ENCODE measurements around the gene DNAI4. TPM values are rescaled to one million over a fixed set of nuclear protein-coding genes. Genes with fewer than 3 reads are reported as not detected.
"Not testable (repeated sequence)": the region's sequence is repeated elsewhere in the genome, so short reads cannot be mapped to it uniquely, and the experiment has no call there.

The DNAI4 gene
- total RNA-seq, 2 donors from 2014 or later: 1.9 to 5.9 TPM

DNA sequence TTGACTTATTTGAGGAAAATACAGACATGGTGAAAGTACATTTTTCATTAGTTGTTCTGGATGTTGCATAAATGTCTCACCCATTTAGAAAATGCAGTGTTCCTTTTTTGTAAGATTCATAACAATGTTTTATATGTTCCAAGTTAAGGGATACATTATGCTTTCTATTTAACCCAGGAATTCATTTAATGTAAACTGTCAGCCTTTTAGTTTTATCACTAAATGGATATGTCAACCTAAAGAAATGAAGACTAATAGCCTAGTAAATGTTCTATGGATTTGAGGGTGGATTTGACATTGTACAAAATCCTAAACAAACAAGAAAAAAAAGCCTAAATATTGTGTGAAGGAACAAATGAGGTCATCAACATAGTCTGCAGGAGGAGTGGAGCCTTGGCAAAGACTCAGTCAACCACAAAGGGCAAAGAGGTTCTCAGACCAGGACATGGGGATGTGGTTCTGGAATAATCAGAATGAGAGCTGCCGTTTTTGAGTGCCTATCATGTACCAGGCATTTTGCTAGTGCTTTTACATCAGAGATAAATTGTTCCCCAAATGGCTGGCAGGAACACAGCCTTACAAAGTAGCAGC is 114.8 kb downstream of the DNAI4 start:
- TF ChIP-seq, protein P1, sequence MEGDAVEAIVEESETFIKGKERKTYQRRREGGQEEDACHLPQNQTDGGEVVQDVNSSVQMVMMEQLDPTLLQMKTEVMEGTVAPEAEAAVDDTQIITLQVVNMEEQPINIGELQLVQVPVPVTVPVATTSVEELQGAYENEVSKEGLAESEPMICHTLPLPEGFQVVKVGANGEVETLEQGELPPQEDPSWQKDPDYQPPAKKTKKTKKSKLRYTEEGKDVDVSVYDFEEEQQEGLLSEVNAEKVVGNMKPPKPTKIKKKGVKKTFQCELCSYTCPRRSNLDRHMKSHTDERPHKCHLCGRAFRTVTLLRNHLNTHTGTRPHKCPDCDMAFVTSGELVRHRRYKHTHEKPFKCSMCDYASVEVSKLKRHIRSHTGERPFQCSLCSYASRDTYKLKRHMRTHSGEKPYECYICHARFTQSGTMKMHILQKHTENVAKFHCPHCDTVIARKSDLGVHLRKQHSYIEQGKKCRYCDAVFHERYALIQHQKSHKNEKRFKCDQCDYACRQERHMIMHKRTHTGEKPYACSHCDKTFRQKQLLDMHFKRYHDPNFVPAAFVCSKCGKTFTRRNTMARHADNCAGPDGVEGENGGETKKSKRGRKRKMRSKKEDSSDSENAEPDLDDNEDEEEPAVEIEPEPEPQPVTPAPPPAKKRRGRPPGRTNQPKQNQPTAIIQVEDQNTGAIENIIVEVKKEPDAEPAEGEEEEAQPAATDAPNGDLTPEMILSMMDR (IDR thresholded peaks at IDR 0.05): no peak
- H3K27ac ChIP-seq: no peak overlapping the region
- no peak overlapping the region for H3K4me3 ChIP-seq
- DNase-seq (ENCODE audit: low spot score): no peak
- no peak for ATAC-seq (ENCODE audit: insufficient number of reproducible peaks, low FRiP score, low read depth)
- H3K27me3 ChIP-seq (replicated peaks; ENCODE audit: insufficient read depth): no peaks in the 10 kb centered on the region
- no peaks in the 10 kb centered on the region for H3K36me3 ChIP-seq
- no peaks in the 10 kb centered on the region for H3K4me1 ChIP-seq (ENCODE audit: control insufficient read depth in 1 of 2, low read depth in 2 of 2)
- H3K9me3 ChIP-seq: no peaks in the 10 kb centered on the region

DNA sequence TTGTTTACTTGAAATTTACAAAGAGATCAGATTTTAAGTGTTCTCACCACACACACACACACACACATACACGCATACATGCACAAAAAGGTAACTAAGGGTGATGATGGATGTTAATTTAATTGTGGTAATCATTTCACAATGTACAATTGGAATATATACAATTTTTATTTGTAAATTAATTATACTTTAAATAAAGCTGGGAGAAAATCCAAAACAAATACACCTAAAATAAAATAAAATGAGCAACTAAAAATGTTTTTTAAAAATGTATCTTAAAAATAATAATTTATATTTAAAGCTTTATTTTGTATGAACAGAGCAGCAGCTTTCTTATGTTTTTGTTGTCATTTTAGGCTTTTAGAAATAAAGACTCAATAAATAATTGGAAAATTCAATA is 115.4 kb downstream of the DNAI4 start:
- TF ChIP-seq, protein P1 (IDR thresholded peaks at IDR 0.05): no peak
- DNase-seq (ENCODE audit: low spot score): no peak
- Histone ChIP-seq H3K27me3 (replicated peaks; ENCODE audit: insufficient read depth) (no peaks in the 10 kb centered on the region), H3K36me3 (no peaks in the 10 kb centered on the region), H3K4me1 (ENCODE audit: control insufficient read depth in 1 of 2, low read depth in 2 of 2) (no peaks in the 10 kb centered on the region), H3K27ac (no peak overlapping the region), H3K4me3 (no peak overlapping the region), H3K9me3 (no peaks in the 10 kb centered on the region)
- ATAC-seq (ENCODE audit: insufficient number of reproducible peaks, low FRiP score, low read depth): no peak

DNA sequence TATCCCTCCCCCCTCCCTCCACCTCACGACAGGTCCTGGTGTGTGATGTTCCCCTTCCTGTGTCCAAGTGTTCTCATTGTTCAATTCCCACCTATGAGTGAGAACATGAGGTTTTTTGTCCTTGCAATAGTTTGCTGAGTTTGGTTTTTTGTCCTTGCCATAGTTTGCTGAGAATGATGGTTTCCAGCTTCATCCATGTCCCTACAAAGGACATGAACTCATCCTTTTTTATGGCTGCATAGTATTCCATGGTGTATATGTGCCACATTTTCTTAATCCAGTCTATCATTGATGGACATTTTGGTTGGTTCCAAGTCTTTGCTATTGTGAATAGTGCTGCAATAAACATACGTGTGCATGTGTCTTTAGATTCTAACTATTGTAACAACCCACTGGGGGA is 128.8 kb downstream of the DNAI4 start:
- not testable (repeated sequence) for H3K4me3 ChIP-seq; H3K36me3 ChIP-seq; H3K27me3 ChIP-seq (replicated peaks; ENCODE audit: insufficient read depth); H3K27ac ChIP-seq; DNase-seq (ENCODE audit: low spot score); H3K4me1 ChIP-seq (ENCODE audit: control insufficient read depth in 1 of 2, low read depth in 2 of 2); ATAC-seq (ENCODE audit: insufficient number of reproducible peaks, low FRiP score, low read depth); H3K9me3 ChIP-seq

DNA sequence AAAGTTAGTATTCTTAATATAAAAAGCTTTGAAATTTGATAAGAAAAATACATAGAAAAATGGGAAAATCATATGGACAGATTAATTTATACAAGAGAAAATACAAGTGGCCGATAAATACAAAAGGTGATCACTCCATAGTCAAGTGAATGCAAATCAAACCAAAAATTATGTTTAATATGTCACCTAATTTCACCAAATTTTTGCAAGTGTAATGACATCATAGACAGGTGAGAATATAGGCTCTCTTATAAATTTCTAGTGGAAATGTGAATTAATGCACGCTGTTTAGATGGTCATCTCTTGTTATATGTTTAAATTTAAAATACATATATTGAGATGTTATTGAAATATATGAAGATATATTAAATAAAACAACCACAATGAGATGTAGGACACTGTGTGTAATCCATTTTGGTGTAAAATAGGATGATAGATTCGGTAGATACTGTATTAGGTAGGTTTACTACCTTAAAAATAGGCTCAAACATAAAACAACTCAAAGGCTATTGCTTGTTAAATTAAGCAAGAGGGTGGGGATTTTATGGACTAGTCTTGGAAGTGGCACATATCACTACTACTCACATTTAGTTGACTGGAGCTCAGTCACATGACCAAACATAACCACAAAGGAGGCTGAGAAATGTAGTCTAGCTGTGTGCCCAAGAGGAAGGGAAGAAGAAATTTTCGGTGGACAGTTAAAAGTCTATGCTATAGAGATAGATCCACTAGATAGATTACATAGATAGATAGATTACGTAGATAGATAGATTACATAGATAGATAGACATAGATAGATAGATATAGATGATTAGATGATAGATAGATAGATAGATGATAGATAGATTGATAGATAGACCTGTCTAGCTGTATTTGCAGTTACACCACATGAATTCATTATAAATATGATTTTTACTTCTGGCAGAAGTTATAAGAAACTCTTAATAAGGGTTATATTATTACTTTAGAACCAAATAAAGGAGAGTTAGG is 132.7 kb downstream of the DNAI4 start:
- H3K4me1 ChIP-seq (ENCODE audit: control insufficient read depth in 1 of 2, low read depth in 2 of 2): no peaks in the 10 kb centered on the region
- H3K36me3 ChIP-seq: no peaks in the 10 kb centered on the region
- no peak for ATAC-seq (ENCODE audit: insufficient number of reproducible peaks, low FRiP score, low read depth)
- no peaks in the 10 kb centered on the region for H3K9me3 ChIP-seq
- TF ChIP-seq, protein P1 (IDR thresholded peaks at IDR 0.05): no peak
- H3K27ac ChIP-seq: no peak overlapping the region
- DNase-seq (ENCODE audit: low spot score): no peak
- no peak overlapping the region for H3K4me3 ChIP-seq
- H3K27me3 ChIP-seq (replicated peaks; ENCODE audit: insufficient read depth): no peaks in the 10 kb centered on the region

DNA sequence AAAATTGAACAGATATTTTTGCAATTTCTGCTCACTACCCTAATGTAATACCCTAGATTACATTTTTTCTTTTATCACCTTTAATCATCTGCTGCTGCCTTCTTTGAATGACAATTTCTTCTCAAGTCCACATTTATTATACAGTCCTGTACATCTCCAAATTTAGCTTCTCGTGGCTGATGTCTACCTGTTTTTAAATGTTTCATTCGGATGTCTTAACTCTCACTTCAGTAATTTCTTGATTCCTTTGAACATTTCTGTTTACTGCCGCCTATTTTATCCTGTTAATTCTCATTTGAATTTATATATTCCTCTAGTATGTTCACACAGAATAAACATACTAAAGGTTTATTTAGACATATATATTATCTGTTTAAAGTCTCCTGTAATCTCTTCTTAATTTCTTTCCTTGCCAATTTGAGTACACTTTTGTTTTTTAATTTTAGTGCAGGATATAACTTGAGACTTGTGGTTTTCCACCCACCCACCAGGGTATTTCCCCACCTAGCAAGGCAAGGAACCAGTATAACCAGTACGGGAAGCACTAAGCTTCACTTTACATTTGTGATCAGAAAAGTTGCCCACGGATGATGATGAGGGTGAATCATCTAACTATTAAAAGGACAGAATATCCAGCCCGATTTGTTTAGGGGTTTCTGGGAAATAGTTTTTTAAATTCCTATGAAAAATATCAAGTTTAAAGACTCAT is 136.3 kb downstream of the DNAI4 start:
- Histone ChIP-seq H3K36me3 (no peaks in the 10 kb centered on the region), H3K4me1 (ENCODE audit: control insufficient read depth in 1 of 2, low read depth in 2 of 2) (no peaks in the 10 kb centered on the region), H3K27me3 (replicated peaks; ENCODE audit: insufficient read depth) (no peaks in the 10 kb centered on the region), H3K27ac (no peak overlapping the region), H3K9me3 (no peaks in the 10 kb centered on the region), H3K4me3 (no peak overlapping the region)
- ATAC-seq (ENCODE audit: insufficient number of reproducible peaks, low FRiP score, low read depth): no peak
- TF ChIP-seq, protein P1 (IDR thresholded peaks at IDR 0.05): no peak
- no peak for DNase-seq (ENCODE audit: low spot score)

All from thoracic aorta (tissue), 2 donors.